ENCODE measurements around the gene PRKAA1. TPM values are rescaled to one million over a fixed set of nuclear protein-coding genes. Genes with fewer than 3 reads are reported as not detected.
"Not testable (repeated sequence)": the region's sequence is repeated elsewhere in the genome, so short reads cannot be mapped to it uniquely, and the experiment has no call there.

The PRKAA1 gene
- total and polyA plus RNA-seq, 2 donors = 43.5 to 151 TPM

DNA sequence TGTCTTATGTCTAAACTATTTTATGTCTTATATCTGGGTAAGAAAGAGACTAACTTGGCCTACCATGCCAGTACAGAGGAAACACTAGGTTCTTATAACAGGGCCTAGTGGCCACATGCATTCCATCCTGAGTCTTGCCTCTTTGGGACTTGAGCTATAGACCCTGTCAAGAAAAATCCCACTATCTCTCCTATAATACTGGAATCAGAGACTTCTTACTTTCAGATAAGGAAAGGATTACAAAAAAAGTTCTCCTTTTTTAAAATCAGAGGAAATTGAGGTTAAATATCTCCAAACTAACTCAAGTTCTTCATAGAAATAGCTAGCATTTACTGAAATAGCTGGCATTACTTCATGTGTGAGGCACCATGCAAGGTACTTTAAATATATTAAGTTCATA is 84.2 kb downstream of the PRKAA1 start:
- no peak for DNase-seq (ENCODE audit: extremely low spot score)
- Histone ChIP-seq H3K4me1 (ENCODE audit: insufficient read depth) (no peaks in the 10 kb centered on the region), H3K36me3 (ENCODE audit: insufficient read depth) (no peaks in the 10 kb centered on the region), H3K27ac (ENCODE audit: low read depth) (no peak overlapping the region), H3K4me3 (ENCODE audit: low read depth, low read length) (no peak overlapping the region)

- not testable (repeated sequence) for H3K4me3 ChIP-seq (ENCODE audit: low read depth, low read length); H3K27ac ChIP-seq (ENCODE audit: low read depth); H3K4me1 ChIP-seq (ENCODE audit: insufficient read depth); DNase-seq (ENCODE audit: extremely low spot score); H3K36me3 ChIP-seq (ENCODE audit: insufficient read depth)
Measured at GRCh38 chr5:40710575-40710974, 87.6 kb downstream of the PRKAA1 start.

Small RNAs within 50 kb of the gene (small RNA-seq; reads per million reads assigned to genes)
- gene RF00191 (not detected), gene SNORD72 (3.6 reads per million, percentile 91 among the genes with 10 or more reads in this experiment)

Other genes with a start within 250 kb of the PRKAA1 start
- gene PTGER4, start 118.5 kb downstream of the PRKAA1 start, total RNA-seq = 11.4 TPM
- gene PTGER4, start 118.5 kb downstream of the PRKAA1 start, polyA plus RNA-seq = 15.7 TPM
- 38.4 TPM for gene TTC33, start 42.4 kb downstream of the PRKAA1 start, total RNA-seq
- gene TTC33, start 42.4 kb downstream of the PRKAA1 start, polyA plus RNA-seq = 13.2 TPM
- 1,380 TPM for gene RPL37, start 36.8 kb upstream of the PRKAA1 start, total RNA-seq
- 2,876 TPM for gene RPL37, start 36.8 kb upstream of the PRKAA1 start, polyA plus RNA-seq
- 6.0 TPM for gene CARD6, start 43.0 kb upstream of the PRKAA1 start, total RNA-seq
- gene CARD6, start 43.0 kb upstream of the PRKAA1 start, polyA plus RNA-seq = 5.9 TPM
- gene C7, start 111.1 kb upstream of the PRKAA1 start, total RNA-seq = 807 TPM
- 609 TPM for gene C7, start 111.1 kb upstream of the PRKAA1 start, polyA plus RNA-seq